B cell (primary cell): ENCODE results near the gene SHB.

Experiments used
- CTCF ChIP-seq: fragments of 200-600 bp; IDR thresholded peaks from one replicate; pipeline ENCODE4 v1.8.0; 2022; ENCODE audit warnings: antibody characterized with exemption, mild to moderate bottlenecking
- EZH2 ChIP-seq: IDR thresholded peaks from 2 replicates; pipeline ENCODE4 v1.6.1; 2012; ENCODE audit warnings: borderline replicate concordance, low read depth, mild to moderate bottlenecking, moderate library complexity, low read length; ENCODE audit not compliant: insufficient read depth, poor library complexity, severe bottlenecking

DNA sequence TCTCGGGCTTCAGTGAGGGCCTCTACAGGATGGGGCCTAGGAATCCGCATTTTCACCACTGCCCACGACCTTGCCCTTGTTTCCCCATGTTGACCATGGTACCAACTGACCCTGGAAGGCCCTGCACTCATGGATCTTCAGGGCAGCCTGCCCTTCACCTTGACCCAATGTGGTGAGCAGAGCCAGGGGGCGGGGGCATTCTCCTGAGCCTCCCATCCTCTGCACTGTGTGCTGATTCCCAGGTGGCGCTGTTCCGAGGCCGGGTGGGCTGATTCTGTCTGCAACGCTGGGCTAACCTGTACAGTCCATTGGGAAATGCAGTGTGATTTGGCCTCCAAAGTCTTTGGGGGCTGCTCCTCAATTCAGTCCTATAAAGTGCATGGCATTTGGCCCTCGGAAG lies 68.7 kb downstream of the SHB start:
- no peak for TF ChIP-seq EZH2
- TF ChIP-seq CTCF, result no peak
